Stimulated activated CD4-positive, alpha-beta T cell treated with anti-CD3 and anti-CD28 coated beads, TNF-alpha, amount 100 ng/mL, for 1 hour (primary cell): Measurements from ENCODE around the gene CCDC124.
"Not testable (repeated sequence)": the region's sequence is repeated elsewhere in the genome, so short reads cannot be mapped to it uniquely, and the experiment has no call there.

Source experiments
- DNase-seq, 3 donors: peaks; one replicate each; pipeline ENCODE4 v3.0.0-alpha.2; 2020; ENCODE audit warnings: low read depth in 3 of 3, low spot score in 1 of 3

The CCDC124 gene

DNA sequence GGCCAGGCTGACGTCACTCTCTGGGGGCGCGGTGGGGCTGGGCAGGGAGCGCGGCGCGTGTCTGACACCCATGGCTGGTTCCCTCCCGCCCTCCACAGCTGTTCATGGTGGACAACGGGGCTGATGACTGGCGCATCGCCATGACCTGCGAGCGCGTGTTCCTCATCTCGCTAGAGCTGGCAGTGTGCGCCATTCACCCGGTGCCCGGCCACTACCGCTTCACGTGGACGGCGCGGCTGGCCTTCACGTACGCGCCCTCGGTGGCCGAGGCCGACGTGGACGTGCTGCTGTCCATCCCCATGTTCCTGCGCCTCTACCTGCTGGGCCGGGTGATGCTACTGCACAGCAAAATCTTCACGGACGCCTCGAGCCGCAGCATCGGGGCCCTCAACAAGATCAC lies 48.8 kb downstream of the CCDC124 start:
- no peak for DNase-seq

DNA sequence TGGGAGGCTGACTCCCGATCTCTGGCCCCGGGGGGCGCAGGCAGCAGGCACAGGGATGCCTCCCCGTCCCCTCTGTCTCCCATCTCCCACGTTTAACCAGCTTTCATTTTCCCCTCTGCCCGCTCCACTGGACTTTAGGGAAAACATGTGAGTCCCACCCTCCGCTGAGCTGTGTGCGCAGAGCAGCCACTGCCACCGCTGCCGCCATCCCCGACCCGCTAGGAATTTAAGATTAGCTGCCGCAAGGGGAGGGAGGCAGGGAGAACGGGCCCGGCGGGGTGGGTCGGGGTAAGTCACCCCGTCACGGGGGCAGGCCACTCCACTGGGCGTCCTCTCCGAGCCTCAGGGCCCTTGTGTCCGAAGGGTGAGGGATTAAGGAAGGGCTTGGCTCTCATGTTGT lies 49.6 kb downstream of the CCDC124 start:
- no peak for DNase-seq

DNA sequence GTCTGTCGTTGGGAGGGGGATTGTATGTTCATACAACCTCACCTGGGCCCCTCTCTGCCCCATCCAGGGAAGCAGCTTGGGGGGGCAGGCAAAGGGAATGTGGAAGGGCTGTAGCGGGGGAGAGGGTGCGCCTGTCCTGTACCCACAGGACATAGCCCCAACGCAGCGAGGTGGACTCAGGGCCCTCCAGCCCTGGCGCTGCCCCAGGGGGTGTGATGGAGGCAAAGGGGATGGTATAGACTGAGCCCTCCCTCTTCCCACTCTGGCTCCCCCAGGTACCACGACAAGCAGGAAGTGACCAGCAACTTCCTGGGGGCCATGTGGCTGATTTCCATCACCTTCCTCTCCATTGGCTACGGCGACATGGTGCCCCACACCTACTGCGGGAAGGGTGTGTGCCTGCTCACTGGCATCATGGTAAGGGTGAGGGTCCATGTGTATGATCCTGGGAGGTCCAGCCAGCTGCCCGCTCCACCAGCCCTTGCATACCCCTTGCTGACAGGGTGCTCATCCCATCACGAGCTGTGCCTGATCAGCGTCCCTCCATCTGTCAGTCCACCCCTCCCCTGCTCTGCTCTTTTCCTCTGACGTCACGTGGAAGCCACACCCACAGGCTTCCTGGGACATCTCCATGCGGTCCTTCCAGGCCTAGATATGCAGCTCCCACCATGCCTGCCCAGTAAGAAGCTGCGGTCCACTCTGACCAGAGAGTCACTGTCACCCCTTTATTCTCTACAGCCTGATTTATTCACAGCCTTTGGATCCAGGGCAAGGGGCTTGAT lies 52.4 kb downstream of the CCDC124 start:
- DNase-seq: no peak

DNA sequence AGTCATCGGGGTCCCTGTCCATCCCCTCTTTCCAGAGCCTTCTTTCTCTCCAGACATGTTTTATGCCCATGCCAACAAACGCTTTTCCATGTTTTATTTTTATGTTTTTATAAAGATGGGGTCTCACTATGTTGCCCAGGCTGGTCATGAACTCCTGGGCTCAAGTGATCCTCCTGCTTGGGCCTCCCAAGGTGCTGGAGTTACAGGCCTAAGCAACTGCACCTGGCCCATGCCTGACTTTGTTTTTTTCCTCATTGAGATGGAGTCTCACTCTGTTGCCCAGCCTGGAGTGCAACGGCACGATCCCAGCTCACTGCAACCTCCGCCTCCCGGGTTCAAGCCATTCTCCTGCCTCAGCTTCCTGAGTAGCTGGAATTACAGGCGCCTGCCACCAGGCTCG lies 53.8 kb downstream of the CCDC124 start:
- not testable (repeated sequence) for DNase-seq

DNA sequence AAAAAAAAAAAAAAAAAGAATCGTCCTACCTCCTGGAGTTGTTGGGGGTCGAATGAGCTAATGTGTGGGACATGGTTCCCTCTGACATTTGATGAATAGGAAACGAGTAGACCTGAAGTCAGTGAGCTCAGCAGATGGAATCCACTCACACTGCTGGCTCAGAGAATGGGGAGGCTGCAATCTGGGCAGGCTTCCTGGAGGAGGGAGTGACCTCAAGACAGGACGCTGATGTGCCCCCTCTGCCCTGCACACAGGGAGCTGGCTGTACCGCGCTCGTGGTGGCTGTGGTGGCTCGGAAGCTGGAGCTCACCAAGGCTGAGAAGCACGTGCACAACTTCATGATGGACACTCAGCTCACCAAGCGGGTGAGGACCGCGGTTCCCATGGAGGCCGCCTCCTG lies 55.3 kb downstream of the CCDC124 start:
- no peak for DNase-seq

DNA sequence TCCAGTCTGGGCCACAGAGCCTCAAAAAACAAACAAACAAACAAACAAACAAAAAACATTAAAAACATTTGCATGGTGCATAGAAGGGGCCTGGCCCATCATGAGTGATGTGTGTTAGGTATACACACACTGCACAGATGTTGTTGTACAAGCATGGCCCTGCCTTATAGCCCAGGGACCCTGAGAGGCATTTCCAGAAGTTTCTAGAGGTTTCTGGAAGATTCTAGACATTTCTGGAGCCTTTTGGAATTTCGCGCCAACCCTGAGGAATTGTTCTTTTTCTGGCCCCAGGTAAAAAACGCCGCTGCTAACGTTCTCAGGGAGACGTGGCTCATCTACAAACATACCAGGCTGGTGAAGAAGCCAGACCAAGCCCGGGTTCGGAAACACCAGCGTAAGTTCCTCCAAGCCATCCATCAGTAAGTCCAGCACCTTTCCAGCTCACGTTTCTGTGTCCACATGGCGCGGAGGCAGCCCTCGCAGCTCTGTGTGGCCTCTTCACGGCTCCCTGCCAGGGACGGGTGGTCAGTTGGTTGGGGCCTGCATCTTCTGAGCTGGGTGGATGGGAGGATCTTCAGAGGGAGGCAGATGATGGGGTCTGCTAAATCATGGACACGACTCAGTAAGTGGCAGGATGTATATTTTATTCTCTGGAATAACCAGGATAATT lies 56.7 kb downstream of the CCDC124 start:
- no peak for DNase-seq

DNA sequence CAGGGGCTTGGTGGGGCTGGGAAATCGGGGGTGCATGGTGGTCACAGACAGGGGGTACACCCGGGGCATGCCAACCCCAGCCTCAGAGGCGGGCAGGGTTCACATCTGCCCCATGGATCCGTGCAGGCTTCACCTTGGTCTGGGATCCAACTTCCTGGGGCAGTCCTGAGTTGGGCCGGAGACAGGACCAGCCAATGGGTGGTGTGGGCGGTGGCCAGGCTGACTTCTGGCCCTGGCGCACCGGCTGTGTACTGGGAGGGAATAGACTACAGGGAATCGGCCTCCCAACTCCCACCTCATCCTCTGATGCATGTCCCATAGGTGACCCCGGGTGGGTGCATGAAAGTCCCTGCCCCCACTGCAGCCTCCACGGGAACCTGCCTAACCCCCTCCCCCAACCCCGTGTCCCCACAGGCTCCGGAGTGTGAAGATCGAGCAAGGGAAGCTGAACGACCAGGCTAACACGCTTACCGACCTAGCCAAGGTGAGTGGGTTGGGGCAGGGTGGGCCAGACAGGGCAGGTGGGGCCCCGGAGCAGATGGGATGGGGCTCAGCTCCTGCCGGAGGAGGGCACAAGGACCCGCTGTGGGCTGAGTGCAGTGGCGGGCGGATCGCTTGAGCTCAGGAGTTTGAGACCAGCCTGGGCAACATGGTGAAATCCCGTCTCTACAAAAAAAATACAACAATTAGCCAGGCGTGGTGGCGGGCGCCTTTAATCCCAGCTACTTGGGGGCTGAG lies 60.4 kb downstream of the CCDC124 start:
- DNase-seq: no peak
